GM19193 (cell line): ENCODE measurements around the gene GPR21.

ENCODE experiments used
- POLR2A ChIP-seq: IDR thresholded peaks from 4 replicates; pipeline ENCODE4 v1.6.1; 2011; ENCODE audit not compliant: insufficient read depth, insufficient read length; ENCODE audit errors: extremely low read depth

Gene GPR21

DNA sequence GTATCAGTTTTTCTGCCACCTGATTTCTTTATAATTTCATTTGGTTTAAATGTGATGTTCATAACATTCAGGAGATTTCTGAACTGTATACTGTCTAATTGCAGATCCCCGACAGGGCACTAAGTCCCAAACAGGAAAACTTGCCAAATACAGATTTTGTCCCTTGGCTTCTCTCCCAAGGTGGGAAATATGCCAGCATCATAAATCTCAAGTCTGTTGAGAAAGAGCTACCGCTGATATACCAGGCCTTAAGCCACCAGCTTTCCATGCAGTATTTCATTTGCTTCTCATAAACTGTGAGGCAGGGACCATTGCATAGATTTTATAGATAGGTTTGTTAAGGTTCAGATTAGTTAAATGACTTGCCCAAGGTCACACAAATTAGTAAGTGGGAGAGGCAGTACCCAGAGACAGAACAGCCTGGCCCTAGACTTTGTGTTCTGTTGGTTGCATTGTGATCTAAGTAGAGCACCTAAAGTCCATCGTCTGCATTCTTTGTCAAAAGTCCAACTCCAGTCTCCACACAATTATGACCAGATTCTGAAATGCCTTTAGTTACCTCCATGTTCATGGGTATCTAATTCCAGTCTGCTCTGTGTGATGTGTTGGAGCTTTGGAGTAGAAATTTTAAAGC lies 16.2 kb downstream of the GPR21 start:
- TF ChIP-seq POLR2A: no peak

DNA sequence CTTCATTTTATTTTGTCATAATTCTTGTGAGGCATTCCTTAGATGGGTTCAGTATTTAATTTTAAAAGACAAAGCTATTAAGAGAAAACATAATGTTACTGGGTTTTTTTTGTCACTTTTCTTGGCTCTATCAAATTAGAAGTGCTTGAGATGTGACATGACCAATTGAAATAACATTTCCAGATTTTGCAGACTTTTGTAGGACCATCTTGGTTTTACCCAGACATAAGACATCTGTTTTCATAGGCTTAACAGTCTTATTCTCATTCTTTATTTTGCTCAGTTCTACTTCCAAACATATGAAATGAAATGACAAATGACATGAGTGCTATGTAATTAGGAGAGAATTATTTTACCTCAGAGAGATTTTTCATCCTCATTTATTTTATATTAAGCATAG lies 19.6 kb downstream of the GPR21 start:
- TF ChIP-seq POLR2A: no peak

DNA sequence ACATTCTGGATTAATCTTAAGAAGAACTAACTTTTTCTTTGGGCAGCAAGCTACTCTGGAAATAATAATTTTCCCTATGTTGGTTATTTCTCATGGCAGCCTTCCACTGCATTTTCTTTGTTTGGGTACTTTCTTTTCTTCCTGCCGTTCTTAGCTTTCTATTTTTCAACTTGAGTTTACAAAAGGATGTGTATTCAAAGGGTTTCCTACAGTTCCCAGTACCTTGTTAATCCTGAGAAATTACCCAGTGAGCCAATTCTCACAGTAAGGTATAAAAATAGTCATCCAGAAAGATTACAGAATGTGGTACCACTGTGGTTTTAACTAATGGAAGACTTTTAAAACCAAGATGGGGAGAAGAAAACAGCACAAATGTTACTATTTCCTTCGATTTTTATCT lies 20.2 kb downstream of the GPR21 start:
- no peak for TF ChIP-seq POLR2A

GRCh38 chr9:123058834-123059233 lies 25.4 kb downstream of the GPR21 start:
- no peak for TF ChIP-seq POLR2A

GRCh38 chr9:123059472-123060220 lies 26.2 kb downstream of the GPR21 start:
- TF ChIP-seq POLR2A: no peak

- no peak for TF ChIP-seq POLR2A
These were observed 27.7 kb downstream of the GPR21 start for GRCh38 chr9:123061216-123061615.

- no peak for TF ChIP-seq POLR2A
These were observed 29.1 kb downstream of the GPR21 start for GRCh38 chr9:123062351-123063176.

GRCh38 chr9:123063177-123063598 lies 29.7 kb downstream of the GPR21 start:
- no peak for TF ChIP-seq POLR2A

DNA sequence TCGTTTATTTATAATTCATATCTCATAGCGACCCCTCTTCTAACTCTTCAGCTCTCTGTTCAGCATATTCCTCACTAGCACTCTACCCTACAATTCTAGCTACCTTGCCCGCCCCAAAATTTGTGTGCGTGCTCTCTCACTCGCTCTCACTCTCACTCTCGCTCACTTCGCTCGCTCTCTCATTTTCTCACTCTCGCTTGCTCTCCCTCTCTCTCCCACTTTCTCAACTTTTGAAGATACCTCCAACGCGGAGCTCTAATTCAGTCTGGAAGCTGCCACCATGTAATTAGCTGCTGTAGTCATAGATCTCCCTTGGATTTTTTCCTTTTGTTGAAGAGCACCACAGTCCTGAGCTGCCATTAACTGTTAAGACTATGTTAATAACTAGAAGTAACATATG lies 30.4 kb downstream of the GPR21 start:
- no peak for TF ChIP-seq POLR2A

GRCh38 chr9:123064716-123065115 lies 31.2 kb downstream of the GPR21 start:
- no peak for TF ChIP-seq POLR2A

- TF ChIP-seq POLR2A: no peak
These were observed 31.7 kb downstream of the GPR21 start for GRCh38 chr9:123065196-123065595.

DNA sequence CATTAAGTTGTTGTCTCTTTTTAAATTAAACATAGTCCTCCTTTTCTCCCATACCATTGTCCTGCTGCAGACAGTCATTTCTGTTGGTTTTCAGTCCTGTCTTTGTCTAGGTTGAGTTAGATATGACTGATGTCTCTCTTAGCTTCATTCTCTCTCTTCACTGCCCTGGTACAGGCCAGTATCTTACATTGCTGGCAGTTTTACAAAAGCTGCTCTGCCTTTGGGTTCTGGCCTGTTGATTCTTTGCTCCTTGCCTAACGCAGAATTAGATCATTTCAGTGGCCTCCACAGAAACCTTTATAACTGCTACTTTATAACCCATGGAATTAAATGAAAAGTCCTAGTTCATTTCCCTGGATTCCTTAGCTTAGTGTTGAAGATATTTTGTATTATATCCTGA lies 33.7 kb downstream of the GPR21 start:
- TF ChIP-seq POLR2A: no peak

GRCh38 chr9:123069010-123069481 lies 35.6 kb downstream of the GPR21 start:
- TF ChIP-seq POLR2A: no peak

GRCh38 chr9:123070198-123070597 lies 36.7 kb downstream of the GPR21 start:
- no peak for TF ChIP-seq POLR2A

DNA sequence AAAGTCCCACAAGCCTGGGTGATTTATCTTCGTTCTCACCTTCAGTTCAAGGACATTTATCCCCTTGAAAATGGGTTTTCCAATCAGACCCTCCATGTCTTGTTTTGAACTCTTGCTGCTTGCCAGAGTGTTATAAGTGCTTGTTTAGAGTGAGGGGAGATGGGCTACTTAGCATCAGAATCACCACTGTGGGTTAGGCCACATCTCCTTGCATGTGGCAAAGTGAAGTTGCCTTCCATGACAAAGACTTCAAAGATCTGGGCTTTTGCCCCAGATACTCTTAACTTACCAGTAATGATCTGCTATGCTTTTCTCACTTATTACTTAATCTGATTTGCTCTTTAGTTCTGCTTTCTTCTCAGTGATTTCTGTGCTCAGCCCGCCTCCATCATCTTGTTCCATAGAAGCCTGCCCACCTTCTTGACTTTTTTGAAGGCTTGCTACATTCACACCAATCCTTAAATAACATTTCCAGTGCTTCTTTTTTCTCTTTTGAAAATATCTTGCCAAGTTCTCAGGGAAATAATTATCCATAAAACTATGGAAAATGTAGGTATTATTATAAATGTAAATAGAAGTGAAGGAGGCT lies 39.0 kb downstream of the GPR21 start:
- TF ChIP-seq POLR2A: no peak
